NCI-H1105 treated with DMSO at 0.1 percent for 48 hours (cell line): Measurements from ENCODE around the gene SIPA1L3.
A peak's percentile ranks its signal among the peaks of the same experiment; 100 is the strongest.

Experiments used
- DNase-seq: peaks from one replicate; lab custom pipeline; 2025; lab: John Stamatoyannopoulos, UW

SIPA1L3 gene

DNA sequence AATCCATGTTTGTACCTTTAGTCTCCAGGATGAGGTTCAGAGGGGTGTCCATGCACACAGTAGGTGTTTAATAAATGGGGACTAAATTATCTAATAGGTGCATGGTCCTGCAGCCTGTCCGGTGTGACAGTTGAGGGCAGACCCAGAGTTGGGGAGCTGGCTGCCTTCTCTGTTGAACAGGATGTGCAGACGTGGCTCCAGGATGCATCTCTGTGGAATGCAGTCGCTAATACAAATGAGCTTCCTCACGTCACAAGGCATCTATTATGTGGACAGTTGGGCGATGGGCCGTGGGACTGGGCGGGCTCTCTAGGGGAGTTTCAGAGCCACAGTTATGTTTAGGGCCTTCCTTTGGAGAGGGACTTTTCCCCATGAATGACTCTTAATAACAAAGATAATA lies 71.0 kb downstream of the SIPA1L3 start:
- DNase-seq = no peak

DNA sequence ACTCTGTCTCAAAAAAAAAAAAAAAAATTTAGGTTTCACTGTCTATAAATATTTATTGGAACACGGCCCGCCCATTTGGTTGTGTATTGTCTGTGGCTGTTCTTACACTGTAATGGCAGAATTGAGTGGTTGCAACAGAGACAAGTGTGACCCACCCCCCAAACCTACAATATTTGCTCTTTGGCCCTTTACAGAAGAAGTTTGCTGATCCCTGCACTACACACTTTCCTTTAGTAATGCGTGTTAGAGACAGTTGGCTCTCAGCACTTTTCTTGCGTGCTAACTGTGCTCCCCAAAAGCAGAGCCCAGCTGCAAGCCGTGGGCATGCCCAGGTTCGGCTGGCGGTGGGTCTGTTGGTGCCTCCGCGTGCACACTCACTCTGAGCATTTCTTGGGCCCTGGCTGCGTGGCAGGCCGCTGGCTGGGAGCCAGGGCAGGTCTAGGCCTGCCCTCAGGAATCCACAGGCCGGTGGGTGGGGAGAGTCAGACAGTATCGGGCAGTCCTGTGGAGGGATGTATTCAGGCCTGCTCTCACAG lies 72.6 kb downstream of the SIPA1L3 start:
- peak; percentile 74 for DNase-seq

DNA sequence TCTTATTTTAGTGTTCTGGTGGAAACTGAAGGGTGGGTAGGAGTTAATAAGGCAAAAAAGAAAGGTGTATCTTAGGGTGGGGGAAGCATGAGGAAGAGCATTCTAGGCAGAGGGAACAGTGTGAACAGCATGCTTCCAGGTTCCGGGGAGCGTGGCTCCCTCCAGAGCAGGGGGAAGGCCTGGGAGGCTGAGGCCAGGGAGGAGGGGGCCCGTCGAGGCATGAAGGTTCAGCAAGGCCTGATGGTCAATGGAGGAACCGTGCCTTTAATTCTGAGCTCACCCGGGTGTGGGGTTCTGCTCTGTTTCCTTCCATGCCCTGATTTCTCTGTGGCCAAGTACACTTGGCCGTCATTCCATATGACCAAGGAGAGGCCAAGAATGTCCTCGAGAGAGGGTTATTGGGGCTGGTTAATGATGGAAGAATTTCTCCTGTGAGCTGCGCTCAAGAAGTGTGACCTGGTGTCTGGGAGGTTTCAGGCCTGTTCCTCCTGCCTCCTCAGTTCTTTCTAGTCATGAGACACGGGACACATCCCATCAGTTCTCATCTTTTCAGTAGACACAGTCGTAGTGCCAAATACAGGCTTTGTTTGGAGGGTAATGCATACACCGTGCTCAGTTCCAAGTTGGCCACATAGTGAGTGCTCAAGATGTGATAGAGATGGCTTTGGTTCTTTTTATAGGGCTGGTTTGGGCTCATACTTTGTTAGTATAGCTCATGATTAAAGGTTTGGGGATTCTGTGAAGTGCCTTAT lies 73.6 kb downstream of the SIPA1L3 start:
- no peak for DNase-seq

- no peak for DNase-seq
Measured at GRCh38 chr19:37981785-37982475, 74.9 kb downstream of the SIPA1L3 start.

DNA sequence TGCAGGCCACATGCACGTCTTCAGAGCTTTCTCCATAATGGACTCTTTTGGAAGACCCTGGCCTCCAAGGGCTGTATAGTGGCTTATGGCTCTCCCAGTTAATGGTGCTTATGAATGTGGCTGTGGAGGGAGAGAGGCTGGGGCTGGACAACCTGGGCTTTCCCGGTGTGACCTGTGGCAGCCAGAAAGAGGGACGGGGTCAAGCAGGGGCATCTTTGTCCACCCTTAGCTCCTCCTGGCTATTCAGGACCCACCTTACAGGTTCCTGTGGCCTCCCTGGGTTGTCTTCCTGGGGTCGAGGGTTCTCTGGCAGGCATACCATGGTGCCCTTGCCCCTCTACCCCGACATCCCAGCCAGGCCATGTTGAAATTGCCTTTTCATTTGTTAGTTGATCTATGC lies 75.6 kb downstream of the SIPA1L3 start:
- DNase-seq = no peak

DNA sequence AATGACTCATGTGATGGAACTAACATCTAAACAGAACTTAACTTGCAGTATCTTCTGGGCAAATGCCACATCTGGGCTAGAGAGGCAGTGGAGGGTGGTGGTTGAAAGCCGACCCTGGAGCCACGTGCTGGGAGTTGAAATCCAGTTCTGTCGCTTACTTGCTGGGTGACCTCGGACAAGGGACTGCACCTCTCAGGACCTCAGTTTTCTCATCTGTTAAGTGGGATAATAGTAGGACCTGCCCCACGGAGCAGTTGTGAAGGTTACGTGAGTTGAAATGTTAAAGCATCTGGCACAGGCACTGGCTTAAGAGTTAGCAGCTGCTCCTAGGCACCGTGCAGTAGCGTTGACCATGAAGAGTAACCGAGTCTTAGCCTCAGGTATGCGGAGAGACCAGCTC lies 76.1 kb downstream of the SIPA1L3 start:
- DNase-seq = no peak

GRCh38 chr19:37983916-37984315 lies 76.9 kb downstream of the SIPA1L3 start:
- DNase-seq = no peak

DNA sequence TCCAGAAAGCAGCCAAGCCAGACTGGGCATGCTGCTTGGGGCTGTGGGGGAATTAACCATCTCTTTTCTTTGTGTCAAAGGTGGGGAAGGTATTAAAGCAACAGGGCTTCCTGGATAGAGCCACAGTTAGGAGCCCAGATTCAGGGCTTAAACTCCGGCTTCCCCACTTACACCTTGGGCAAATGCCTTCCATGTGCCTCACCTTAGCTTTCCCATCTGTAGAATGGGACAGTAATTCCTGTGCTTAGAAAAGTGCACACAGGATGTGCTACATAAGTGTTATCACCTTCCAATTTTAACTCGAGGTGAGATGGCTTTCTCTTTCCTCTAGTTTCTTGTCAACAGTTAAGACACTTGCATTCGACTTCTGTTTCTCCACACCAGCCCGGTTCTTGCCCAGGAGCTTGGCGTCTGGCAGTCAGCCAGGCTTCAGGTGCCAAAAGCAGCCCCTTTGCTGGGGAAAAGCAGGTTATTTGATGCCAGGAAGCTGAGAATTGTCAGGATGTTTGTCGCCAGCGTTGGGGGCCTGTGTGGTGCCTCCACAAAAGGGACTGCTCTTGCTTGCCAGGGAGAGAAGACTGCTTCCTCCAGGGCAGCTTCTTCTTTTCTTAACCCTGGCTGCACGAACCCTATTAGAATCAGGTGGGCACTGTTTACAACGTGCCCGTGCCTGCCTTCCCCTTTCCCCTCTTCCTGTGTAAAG lies 79.2 kb downstream of the SIPA1L3 start:
- peak; percentile 70 for DNase-seq

DNA sequence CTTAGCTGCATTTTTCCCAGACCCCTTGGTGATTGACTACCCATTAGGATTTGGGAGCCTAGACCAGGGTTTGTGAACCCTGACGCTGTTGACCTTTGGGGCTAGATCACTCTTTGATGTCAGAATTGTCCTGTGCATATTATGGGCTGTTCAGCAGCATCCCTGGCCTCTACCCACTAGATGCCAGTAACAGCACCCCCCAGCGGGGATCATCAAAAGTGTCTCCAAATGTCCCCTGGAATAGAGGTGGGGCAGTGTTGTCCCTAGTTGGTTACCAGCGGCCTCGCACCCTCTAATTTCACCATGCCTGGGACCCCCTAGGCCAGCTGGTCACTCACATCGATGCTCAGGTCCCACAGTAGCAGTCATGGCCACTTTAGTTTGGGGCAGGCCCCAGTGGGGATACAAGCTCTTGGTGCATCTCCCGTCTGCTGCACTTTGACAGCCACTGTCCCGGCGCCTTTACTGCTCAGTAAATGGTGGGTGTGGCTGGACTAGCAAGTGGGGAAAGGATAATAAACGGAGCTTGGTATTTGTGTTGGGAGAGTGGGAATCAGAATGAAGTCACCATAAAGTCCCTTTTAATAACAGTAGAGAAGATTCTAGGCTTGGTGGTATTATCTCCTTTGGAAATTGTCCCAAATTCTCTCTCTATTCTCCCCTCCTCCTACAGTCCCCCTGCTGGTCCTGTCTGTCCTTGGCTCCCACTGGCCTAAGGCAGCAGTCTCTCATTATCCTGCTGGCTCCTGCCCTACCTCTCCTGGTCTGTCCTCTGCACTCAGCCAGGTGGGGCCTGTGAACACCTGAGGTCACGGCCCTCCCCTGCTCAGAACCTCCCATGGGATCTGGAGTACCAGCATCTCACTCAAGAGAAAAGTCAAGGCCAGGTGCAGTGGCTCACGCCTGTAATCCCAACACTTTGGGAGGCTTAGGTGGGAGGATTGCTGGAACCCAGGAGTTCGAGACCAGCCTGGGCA lies 80.6 kb downstream of the SIPA1L3 start:
- no peak for DNase-seq

GRCh38 chr19:37988758-37989635 lies 82.0 kb downstream of the SIPA1L3 start:
- DNase-seq = no peak

GRCh38 chr19:37989855-37990254 lies 82.8 kb downstream of the SIPA1L3 start:
- no peak for DNase-seq

- no peak for DNase-seq
Measured at GRCh38 chr19:37990362-37990761, 83.4 kb downstream of the SIPA1L3 start.

GRCh38 chr19:37991176-37991835 lies 84.3 kb downstream of the SIPA1L3 start:
- no peak for DNase-seq

DNA sequence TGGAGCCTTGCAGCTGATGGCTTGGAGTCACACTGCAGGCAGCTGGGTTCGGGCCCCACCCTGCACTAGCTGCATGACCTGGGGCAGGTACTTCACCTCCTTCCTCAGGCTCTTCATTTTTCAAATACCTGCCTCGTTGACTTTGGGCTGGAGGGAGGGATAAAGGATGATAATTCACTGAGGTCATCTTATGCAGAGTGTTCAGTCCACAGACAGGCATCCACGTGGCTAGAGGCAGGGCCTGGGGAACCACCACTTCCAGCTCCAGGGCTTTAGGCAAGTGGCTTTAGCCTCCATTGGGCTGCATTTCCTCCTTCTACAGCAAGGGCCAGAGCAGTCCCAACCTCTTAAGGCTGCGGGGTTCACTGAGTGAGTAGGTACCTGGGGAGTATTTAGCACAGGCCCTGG lies 84.8 kb downstream of the SIPA1L3 start:
- no peak for DNase-seq

DNA sequence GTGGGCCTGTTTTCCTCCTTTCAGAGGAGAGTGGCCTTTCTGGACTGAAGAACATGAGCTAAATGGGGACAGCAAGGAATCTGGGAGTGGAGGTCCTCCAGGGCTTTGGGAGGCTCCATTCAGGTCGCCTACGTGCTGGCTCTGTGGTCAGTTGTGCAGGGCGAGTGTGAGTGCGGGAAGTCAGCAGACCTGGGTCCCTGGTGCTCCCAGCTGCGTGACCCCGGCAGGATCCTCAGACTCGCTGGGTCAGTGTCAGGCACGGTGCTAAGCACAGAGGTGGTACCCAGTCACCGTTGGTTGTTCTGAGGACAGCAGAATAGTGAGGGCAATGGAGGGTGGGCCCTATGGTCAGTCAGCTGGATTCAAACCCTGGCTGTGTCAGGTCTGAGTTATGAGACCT lies 85.8 kb downstream of the SIPA1L3 start:
- DNase-seq = no peak

DNA sequence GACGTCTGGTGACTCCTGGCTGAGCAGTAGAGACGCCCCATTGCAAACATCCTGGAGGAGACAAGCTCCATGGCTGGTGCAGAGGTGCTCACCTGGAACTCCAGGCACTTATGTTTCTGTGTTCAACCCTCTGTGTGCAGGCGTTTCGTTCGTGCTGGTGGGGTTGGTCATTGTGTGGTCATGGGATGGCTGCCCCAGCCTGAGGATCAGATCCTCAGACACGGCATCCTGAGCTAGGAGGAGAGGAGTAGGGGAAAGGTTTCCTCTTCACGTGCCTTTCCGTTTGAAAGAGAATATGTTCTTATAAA lies 87.8 kb downstream of the SIPA1L3 start:
- DNase-seq = no peak

GRCh38 chr19:37995346-37995745 lies 88.3 kb downstream of the SIPA1L3 start:
- DNase-seq = no peak

DNA sequence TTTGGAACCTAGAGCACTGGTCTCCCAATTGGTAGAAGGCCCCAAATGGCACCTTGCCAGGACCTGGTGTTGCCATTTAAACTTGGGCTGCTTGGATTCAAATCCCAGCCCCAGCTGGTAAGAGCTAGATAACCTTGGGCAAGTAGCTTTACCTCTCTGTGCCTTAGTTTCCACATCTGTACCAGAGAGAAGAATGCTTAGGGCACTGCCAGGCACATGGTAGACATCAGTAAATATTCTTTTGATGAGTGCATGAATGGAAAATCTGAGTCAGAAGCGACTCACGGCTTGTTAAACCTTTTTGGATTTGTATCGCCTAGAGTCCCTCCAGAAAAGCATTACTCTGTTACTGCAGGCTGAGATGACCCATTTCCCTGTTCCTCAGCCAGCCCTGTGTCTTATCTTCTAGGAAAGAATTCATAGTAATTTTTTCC lies 90.9 kb downstream of the SIPA1L3 start:
- DNase-seq = no peak

DNA sequence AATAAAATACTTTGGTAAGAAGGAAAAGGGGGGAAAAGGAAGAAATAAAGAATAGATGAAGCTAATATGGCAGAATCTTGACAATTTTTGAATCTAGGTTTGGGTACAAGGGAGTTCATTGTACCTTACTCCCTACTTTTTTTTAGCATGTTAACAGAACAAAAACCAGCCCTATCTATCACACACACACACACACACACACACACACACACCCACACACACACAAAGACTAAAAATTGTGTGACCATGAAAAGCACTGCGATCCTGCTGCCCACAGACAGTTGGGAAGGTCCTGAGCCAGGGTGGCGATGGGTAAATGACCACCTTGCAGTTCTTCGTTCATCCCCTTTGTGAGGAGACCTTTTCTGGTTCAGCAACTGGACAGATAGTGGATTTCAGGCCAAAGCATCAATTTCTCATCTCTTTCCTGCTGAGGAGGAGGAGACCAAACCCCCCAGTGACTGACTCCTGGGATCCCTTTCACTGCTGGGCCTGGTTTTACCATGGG lies 91.8 kb downstream of the SIPA1L3 start:
- no peak for DNase-seq
